SU-DHL-6 (cell line): Measurements from ENCODE around the gene MYL3.

Experiments used
- H2AFZ ChIP-seq: fragments of 200-600 bp; sonication (generic); 2 replicates; pipeline ENCODE4 v1.6.1; 2014; ENCODE audit warnings: low read depth, mild to moderate bottlenecking, moderate library complexity, mixed read lengths, antibody characterized with exemption, low read length; ENCODE audit not compliant: severe bottlenecking
- H3F3A ChIP-seq: fragments of 200-600 bp; shearing (Covaris generic); 2 replicates; pipeline ENCODE4 v1.6.0; 2016; ENCODE audit warnings: antibody characterized with exemption, mild to moderate bottlenecking; ENCODE audit not compliant: insufficient read depth
- H3K27ac ChIP-seq: fragments of 200-600 bp; sonication (generic); 2 replicates; pipeline ENCODE4 v1.5.1; 2016; ENCODE audit warnings: low read depth, mild to moderate bottlenecking, low read length, moderate library complexity, mixed read lengths
- H3K27me3 ChIP-seq: fragments of 200-600 bp; sonication (generic), shearing (Covaris generic); 2 replicates; pipeline ENCODE4 v1.6.0; 2014; ENCODE audit warnings: mild to moderate bottlenecking, low read length
- H3K36me3 ChIP-seq: fragments of 200-600 bp; sonication (generic); 2 replicates; pipeline ENCODE4 v1.6.1; 2014; ENCODE audit warnings: mild to moderate bottlenecking, low read length, mixed read lengths
- H3K4me2 ChIP-seq: fragments of 300-600, 200-600 bp; shearing (Covaris generic), sonication (generic); 2 replicates; pipeline ENCODE4 v1.6.0; 2014; ENCODE audit warnings: low read length, low read depth, mild to moderate bottlenecking; ENCODE audit not compliant: poor library complexity, severe bottlenecking
- H3K4me3 ChIP-seq: fragments of 200-600 bp; sonication (generic); 2 replicates; pipeline ENCODE4 v1.5.1; 2014; ENCODE audit warnings: antibody characterized with exemption, low read length, mild to moderate bottlenecking, mixed read lengths; ENCODE audit not compliant: insufficient read depth, poor library complexity, severe bottlenecking
- H3K79me2 ChIP-seq: fragments of 200-600 bp; sonication (generic); 2 replicates; pipeline ENCODE4 v1.6.1; 2014; ENCODE audit warnings: mild to moderate bottlenecking, low read length, moderate library complexity; ENCODE audit not compliant: insufficient read depth
- H3K9ac ChIP-seq: fragments of 200-600 bp; sonication (generic); 2 replicates; pipeline ENCODE4 v1.7.0; 2014; ENCODE audit warnings: mild to moderate bottlenecking, low read length
- H3K9me2 ChIP-seq: fragments of 200-600 bp; sonication (generic); replicated peaks from 2 replicates; pipeline ENCODE4 v1.6.1; 2014; ENCODE audit warnings: low read length; ENCODE audit not compliant: insufficient read depth
- H3K9me3 ChIP-seq: fragments of 200-600 bp; sonication (generic); 2 replicates; pipeline ENCODE4 v1.6.1; 2014; ENCODE audit warnings: low read length, mixed read lengths; ENCODE audit not compliant: insufficient read depth
- H4K20me1 ChIP-seq: fragments of 200-600 bp; sonication (generic); 2 replicates; pipeline ENCODE4 v1.6.1; 2014; ENCODE audit warnings: low read depth, mild to moderate bottlenecking, antibody characterized with exemption, low read length, moderate library complexity, mixed read lengths
- EZH2phosphoT487 ChIP-seq: fragments of 200-600 bp; sonication (generic), shearing (Covaris generic); conservative IDR thresholded peaks from 2 replicates; pipeline ENCODE4 v1.6.1; 2018; ENCODE audit warnings: mild to moderate bottlenecking, antibody characterized with exemption, low read length, moderate library complexity, mixed read lengths
- TF ChIP-seq, protein P1 (sequence below): fragments of 200-600 bp; sonication (generic); IDR thresholded peaks from one replicate; pipeline ENCODE4 v1.5.1; 2017; ENCODE audit warnings: antibody characterized with exemption, mild to moderate bottlenecking, low read length, moderate library complexity; ENCODE audit not compliant: insufficient read depth, poor library complexity, severe bottlenecking

Gene MYL3

DNA sequence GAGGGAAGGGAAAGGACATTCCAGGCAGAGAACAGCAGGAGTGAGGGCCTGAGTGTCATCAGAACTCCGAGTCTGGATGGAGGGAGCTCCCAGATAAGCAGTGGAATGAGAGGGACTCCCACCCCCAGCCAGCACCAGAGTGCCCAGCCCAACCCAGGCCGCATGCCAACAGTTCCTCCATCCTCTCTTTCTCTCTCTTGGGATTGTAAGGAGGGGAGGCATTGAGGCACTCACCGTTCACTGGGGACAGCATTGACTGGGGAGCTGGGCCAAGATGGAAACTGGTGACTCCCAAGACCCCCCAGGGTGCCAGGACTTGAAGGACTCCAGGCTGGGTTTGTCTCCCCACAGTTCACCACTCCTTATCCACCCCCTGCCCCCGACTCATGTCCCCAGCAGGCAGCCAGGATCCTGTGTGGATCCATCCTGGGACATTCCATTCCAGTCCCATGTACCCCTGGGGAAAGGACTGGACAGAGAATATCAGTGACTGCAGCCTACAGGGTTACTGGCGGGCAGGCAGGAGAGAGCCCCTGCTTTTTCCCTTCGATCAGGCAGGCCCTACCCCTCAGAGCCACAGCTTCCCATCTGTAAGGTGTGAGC, 30.0 kb upstream of the MYL3 start:
- TF ChIP-seq EZH2phosphoT487, result no peak
- TF ChIP-seq, protein P1, sequence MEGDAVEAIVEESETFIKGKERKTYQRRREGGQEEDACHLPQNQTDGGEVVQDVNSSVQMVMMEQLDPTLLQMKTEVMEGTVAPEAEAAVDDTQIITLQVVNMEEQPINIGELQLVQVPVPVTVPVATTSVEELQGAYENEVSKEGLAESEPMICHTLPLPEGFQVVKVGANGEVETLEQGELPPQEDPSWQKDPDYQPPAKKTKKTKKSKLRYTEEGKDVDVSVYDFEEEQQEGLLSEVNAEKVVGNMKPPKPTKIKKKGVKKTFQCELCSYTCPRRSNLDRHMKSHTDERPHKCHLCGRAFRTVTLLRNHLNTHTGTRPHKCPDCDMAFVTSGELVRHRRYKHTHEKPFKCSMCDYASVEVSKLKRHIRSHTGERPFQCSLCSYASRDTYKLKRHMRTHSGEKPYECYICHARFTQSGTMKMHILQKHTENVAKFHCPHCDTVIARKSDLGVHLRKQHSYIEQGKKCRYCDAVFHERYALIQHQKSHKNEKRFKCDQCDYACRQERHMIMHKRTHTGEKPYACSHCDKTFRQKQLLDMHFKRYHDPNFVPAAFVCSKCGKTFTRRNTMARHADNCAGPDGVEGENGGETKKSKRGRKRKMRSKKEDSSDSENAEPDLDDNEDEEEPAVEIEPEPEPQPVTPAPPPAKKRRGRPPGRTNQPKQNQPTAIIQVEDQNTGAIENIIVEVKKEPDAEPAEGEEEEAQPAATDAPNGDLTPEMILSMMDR, result no peak
- Histone ChIP-seq H3K27me3 (no peaks in the 10 kb centered on the region), H4K20me1 (no peaks in the 10 kb centered on the region), H3K4me2 (no peak overlapping the region), H3K27ac (no peak overlapping the region), H3F3A (no peaks in the 10 kb centered on the region), H3K9me3 (no peaks in the 10 kb centered on the region), H3K9ac (no peak overlapping the region), H3K79me2 (no peaks in the 10 kb centered on the region), H3K9me2 (no peaks in the 10 kb centered on the region), H2AFZ (no peak overlapping the region), H3K36me3 (no peaks in the 10 kb centered on the region), H3K4me3 (no peak overlapping the region)

DNA sequence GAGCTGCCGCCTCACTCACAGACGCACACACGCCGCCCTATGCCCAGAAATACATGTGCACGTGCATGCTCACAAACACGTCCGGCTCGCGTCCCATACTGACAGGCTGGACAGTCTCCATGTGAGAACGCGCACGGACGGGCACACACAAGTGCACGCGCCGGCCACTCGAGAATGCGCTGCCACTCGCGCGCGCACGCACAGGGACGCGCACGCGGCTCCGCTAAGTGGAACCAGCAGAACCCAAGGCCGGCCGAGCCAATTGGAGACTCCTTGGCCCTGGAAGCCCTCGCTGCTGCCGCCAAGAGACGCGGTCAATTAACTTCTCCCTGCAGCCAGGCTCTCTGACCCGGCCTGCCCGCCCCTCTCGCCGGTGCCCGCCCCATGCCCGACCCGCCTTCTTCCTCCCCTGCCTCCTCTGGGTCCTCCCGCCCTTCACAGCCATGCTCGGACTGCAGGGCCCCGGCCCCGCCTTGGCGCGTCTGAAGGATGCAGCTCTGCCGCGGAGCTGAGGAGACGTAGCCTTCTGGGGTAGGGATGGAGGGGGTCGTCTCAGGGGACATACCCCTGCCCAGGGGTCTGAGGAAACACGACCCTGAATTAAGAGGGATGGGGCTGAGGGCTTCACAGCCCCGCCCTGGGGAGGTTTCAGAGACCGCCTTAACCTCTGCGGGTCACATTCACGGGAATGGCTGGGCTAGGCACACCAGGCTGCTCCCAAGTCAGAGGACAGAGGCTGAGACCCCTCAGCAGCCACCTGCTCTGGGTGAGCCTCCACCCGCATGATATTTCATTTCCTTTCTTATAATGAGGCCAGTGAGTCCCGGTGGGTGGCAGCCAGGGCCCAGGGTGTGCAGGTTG, 29.3 kb upstream of the MYL3 start:
- no peak overlapping the region for H3K27ac ChIP-seq

DNA sequence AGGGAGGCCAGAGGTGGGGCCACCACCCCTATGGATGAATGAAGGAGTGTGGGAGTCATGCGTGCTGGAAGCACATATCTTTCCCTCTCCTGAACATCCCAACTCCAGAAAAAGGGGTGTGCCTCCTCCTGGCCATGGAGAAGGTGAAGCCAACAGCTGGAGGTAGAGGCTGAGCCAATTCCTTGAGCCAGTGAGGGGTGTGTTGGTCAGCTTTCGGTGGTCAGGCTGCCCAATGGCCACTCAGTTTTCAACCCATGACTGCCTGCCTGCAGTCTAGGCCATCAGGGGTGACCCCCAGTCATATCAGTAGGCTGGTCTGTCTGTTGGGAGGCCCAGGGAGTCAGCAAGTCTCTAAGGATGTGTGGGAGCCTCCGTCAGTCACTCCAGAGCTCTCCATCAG, 27.9 kb upstream of the MYL3 start:
- no peaks in the 10 kb centered on the region for H4K20me1 ChIP-seq
- H3K9me3 ChIP-seq, result no peaks in the 10 kb centered on the region
- no peak overlapping the region for H2AFZ ChIP-seq
- no peak overlapping the region for H3K9ac ChIP-seq
- no peaks in the 10 kb centered on the region for H3K27me3 ChIP-seq
- H3F3A ChIP-seq, result no peaks in the 10 kb centered on the region
- no peak overlapping the region for H3K27ac ChIP-seq
- no peaks in the 10 kb centered on the region for H3K9me2 ChIP-seq
- no peaks in the 10 kb centered on the region for H3K36me3 ChIP-seq
- H3K4me3 ChIP-seq, result no peak overlapping the region
- no peak overlapping the region for H3K4me2 ChIP-seq
- no peak for TF ChIP-seq EZH2phosphoT487
- TF ChIP-seq, protein P1, result no peak
- no peaks in the 10 kb centered on the region for H3K79me2 ChIP-seq

More for the DNA sequence above, 29.3 kb upstream of the MYL3 start:
- no peak for TF ChIP-seq EZH2phosphoT487
- TF ChIP-seq, protein P1, result no peak
- no peaks in the 10 kb centered on the region for H3K27me3 ChIP-seq
- no peak overlapping the region for H3K4me3 ChIP-seq
- no peaks in the 10 kb centered on the region for H3F3A ChIP-seq
- no peaks in the 10 kb centered on the region for H3K36me3 ChIP-seq
- no peaks in the 10 kb centered on the region for H3K9me3 ChIP-seq
- no peak overlapping the region for H3K9ac ChIP-seq
- no peaks in the 10 kb centered on the region for H3K9me2 ChIP-seq
- no peaks in the 10 kb centered on the region for H4K20me1 ChIP-seq
- H3K4me2 ChIP-seq, result no peak overlapping the region
- no peaks in the 10 kb centered on the region for H3K79me2 ChIP-seq
- H2AFZ ChIP-seq, result no peak overlapping the region
